ENCODE measurements around the gene SLC17A9.

The SLC17A9 gene

DNA sequence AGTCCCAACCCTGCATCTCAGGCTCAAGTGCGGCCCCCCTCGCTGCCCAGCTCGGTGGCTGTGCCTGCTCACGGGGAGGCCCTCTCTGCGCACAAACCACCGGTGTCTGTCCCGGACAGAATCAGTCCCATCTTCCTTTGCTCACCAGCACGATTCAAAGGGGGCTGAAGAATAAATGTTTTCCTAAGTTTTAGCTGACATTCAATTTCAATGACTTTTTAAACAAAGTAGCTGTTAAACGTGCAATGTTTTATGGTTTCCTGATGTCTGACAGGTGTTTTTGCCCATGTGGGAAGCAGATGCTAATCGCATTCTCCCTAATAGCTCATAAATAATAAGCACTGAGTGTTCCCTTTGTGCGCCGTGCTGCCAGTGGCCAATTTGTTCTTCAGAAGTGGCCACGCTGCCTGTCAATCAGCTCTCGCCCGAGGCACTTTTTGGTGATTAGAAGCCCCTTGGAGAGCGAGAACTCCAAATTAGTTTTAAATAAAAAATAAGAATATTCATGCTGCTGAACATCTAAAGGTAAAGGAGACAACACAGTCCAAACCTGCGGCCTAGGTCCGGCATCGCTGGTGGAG is 28.0 kb downstream of the SLC17A9 start:
- Histone ChIP-seq H3K36me3 (ENCODE audit: insufficient read depth, low read length) (no peaks in the 10 kb centered on the region), H2AFZ (ENCODE audit: low read length, unreplicated experiment) (no peak overlapping the region), H3K27me3 (ENCODE audit: insufficient read depth, low read length) (peaks cover 76% of the 10 kb centered on the region), H3K27ac (ENCODE audit: low read depth, low read length) (no peak overlapping the region), H3K4me3 (ENCODE audit: low read depth, low read length) (no peak overlapping the region), H3K4me1 (ENCODE audit: control insufficient read depth, insufficient read depth, low read length, unreplicated experiment) (no peaks in the 10 kb centered on the region), H3K79me2 (ENCODE audit: control insufficient read depth, insufficient read depth, low read length, unreplicated experiment) (no peaks in the 10 kb centered on the region)

DNA sequence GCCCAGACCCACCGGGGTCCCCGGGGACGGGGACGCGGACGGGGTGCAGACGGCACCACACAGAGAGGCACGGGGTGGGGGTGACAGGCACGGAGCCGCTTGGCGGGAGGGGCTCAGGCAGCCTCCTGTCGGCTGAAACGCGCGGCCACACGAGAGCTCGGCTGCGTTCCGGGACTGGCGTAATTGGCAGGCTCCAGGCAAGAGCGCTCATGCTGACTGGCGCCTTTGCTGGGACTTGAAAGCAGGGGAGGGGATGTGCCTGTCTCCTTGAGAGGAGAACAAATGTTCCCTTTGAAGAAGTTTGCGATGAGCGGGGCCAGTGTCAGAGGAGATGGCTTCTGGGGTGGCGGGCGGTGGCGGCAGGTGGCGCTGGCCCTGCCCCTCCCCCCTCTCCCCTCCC is 28.5 kb downstream of the SLC17A9 start:
- H3K4me1 ChIP-seq (ENCODE audit: control insufficient read depth, insufficient read depth, low read length, unreplicated experiment) = no peaks in the 10 kb centered on the region
- peaks cover 74% of the 10 kb centered on the region for H3K27me3 ChIP-seq (ENCODE audit: insufficient read depth, low read length)
- H3K27ac ChIP-seq (ENCODE audit: low read depth, low read length) = no peak overlapping the region
- H3K79me2 ChIP-seq (ENCODE audit: control insufficient read depth, insufficient read depth, low read length, unreplicated experiment) = no peaks in the 10 kb centered on the region
- no peak overlapping the region for H2AFZ ChIP-seq (ENCODE audit: low read length, unreplicated experiment)
- no peaks in the 10 kb centered on the region for H3K36me3 ChIP-seq (ENCODE audit: insufficient read depth, low read length)
- H3K4me3 ChIP-seq (ENCODE audit: low read depth, low read length) = no peak overlapping the region

DNA sequence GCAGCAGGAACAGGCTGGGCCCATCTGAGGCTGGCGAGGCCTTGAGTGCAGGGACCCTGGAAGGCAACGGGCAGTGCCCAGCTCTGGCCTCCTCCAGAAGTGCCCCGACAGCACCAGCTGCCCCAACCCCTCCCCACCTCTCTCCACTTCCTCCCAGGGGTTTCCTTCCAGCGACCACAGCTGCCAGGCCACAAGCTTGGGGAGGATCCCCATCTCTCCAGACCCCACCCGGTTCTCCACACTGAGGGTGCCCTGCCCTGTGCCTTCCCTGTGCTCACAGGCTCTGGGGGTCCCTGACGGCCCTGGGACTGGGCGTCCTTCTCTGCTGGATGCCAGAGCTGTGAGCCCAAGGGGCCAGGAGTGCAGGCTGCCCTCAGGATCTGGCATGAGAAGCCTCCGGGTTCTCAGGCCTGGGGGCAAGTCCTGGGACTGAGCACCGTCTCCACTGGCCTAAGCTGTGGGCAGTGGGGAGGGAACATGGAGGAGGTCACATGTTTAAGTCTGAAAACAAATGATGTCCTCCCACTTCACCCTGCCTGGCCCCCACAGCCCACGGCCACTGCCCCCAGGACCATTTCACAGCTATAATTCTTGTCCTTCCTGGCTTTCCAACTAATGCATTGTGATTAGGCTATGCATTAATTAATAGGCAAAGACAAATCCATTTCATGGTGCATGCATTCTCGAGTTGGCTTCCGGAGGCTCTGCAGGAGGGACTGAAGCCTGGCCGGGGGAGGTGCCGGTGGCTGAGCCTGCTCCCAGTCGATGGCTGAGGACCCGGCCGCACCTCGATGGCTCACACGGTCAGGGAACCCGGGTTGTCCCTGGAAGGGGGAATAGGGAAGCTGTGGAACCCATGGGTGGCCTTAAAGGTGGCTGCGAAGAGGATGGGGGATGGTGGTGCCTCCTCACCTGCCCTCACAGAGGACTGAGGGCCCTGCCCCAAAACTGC is 29.9 kb downstream of the SLC17A9 start:
- no peak overlapping the region for H2AFZ ChIP-seq (ENCODE audit: low read length, unreplicated experiment)
- peaks cover 70% of the 10 kb centered on the region for H3K27me3 ChIP-seq (ENCODE audit: insufficient read depth, low read length)
- H3K36me3 ChIP-seq (ENCODE audit: insufficient read depth, low read length) = no peaks in the 10 kb centered on the region
- H3K27ac ChIP-seq (ENCODE audit: low read depth, low read length) = no peak overlapping the region
- H3K4me1 ChIP-seq (ENCODE audit: control insufficient read depth, insufficient read depth, low read length, unreplicated experiment) = no peaks in the 10 kb centered on the region
- H3K4me3 ChIP-seq (ENCODE audit: low read depth, low read length) = no peak overlapping the region
- no peaks in the 10 kb centered on the region for H3K79me2 ChIP-seq (ENCODE audit: control insufficient read depth, insufficient read depth, low read length, unreplicated experiment)

DNA sequence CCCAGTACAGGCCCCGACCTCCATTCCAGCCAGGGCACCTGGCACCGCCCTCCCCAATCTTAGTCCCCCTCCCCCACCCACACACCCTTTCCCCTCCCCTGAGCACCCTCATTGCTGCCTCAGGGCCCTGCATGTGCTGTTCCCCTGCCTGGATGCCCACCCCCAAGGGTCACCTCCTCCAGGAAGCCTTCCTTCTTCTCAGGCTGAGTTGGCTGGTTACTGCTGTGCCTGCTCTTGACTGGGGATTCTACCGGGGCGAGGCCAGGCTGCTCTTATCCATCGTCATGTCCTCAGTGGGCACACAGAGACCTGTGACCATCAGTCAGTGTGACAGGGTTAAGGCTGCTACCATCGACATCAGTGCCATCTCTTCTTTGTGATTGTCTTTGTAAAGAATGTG is 30.7 kb downstream of the SLC17A9 start:
- H3K4me1 ChIP-seq (ENCODE audit: control insufficient read depth, insufficient read depth, low read length, unreplicated experiment) = no peaks in the 10 kb centered on the region
- H3K27ac ChIP-seq (ENCODE audit: low read depth, low read length) = no peak overlapping the region
- H3K79me2 ChIP-seq (ENCODE audit: control insufficient read depth, insufficient read depth, low read length, unreplicated experiment) = no peaks in the 10 kb centered on the region
- H3K27me3 ChIP-seq (ENCODE audit: insufficient read depth, low read length) = peaks cover 65% of the 10 kb centered on the region
- no peak overlapping the region for H3K4me3 ChIP-seq (ENCODE audit: low read depth, low read length)
- H3K36me3 ChIP-seq (ENCODE audit: insufficient read depth, low read length) = no peaks in the 10 kb centered on the region
- H2AFZ ChIP-seq (ENCODE audit: low read length, unreplicated experiment) = no peak overlapping the region

DNA sequence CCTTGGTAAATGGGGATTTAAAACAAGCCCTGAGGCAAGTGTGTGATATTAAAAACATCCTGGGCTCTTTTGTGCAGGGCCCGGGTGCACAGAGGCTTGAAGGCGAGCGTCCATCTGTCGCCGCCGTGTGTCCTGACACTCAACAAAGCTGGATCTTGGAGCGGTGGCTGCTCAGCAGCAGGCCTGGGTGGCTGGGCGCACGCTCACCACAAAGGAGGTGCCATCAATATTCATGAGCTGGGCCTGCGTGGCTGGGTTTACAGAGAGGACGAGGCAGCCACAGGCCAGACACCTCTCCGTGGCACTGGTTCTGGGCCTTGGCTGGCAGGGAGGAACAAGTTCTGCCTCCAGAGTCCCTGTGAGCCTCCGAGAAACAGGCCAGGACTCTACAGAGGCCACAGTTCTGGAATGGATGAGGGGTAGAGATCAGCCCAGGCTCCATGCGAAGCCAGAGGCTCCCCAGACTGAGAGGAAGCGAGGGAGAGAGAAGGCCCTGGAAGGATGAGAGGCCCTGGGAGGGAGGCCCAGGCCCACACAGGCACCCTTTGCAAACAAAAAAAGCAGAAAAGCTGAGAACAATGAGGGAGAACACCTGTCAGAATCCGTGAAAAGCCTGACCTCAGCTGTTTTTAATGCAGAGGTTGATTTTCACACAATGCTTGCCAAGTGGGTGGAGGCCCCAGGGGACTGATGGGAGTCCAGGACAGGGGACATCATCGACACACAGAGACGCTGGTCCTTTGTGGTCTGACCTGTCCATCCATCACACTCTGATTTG is 32.3 kb downstream of the SLC17A9 start:
- no peaks in the 10 kb centered on the region for H3K79me2 ChIP-seq (ENCODE audit: control insufficient read depth, insufficient read depth, low read length, unreplicated experiment)
- H3K4me1 ChIP-seq (ENCODE audit: control insufficient read depth, insufficient read depth, low read length, unreplicated experiment) = no peaks in the 10 kb centered on the region
- peaks cover 54% of the 10 kb centered on the region for H3K27me3 ChIP-seq (ENCODE audit: insufficient read depth, low read length)
- H2AFZ ChIP-seq (ENCODE audit: low read length, unreplicated experiment) = no peak overlapping the region
- no peaks in the 10 kb centered on the region for H3K36me3 ChIP-seq (ENCODE audit: insufficient read depth, low read length)
- H3K27ac ChIP-seq (ENCODE audit: low read depth, low read length) = no peak overlapping the region
- no peak overlapping the region for H3K4me3 ChIP-seq (ENCODE audit: low read depth, low read length)

DNA sequence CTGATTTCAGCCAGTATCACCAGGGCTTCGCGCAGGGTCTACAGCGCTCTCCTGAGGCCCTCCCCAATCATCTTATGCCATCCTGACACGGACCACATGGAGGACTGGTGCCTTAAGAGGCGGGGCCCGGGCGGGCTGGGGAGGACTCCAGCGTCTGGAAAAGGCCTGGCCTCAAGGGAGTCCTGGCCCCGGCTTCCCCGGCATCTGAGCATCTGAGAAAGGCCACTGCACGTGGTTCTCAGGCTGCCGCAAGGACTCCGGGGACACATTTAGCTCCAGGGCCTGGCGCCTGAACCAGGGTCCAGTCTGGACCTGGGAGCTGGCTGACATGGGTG is 32.9 kb downstream of the SLC17A9 start:
- Histone ChIP-seq H3K36me3 (ENCODE audit: insufficient read depth, low read length) (no peaks in the 10 kb centered on the region), H3K79me2 (ENCODE audit: control insufficient read depth, insufficient read depth, low read length, unreplicated experiment) (no peaks in the 10 kb centered on the region), H3K4me1 (ENCODE audit: control insufficient read depth, insufficient read depth, low read length, unreplicated experiment) (no peaks in the 10 kb centered on the region), H3K27ac (ENCODE audit: low read depth, low read length) (no peak overlapping the region), H3K27me3 (ENCODE audit: insufficient read depth, low read length) (peaks cover 48% of the 10 kb centered on the region), H3K4me3 (ENCODE audit: low read depth, low read length) (no peak overlapping the region), H2AFZ (ENCODE audit: low read length, unreplicated experiment) (no peak overlapping the region)

DNA sequence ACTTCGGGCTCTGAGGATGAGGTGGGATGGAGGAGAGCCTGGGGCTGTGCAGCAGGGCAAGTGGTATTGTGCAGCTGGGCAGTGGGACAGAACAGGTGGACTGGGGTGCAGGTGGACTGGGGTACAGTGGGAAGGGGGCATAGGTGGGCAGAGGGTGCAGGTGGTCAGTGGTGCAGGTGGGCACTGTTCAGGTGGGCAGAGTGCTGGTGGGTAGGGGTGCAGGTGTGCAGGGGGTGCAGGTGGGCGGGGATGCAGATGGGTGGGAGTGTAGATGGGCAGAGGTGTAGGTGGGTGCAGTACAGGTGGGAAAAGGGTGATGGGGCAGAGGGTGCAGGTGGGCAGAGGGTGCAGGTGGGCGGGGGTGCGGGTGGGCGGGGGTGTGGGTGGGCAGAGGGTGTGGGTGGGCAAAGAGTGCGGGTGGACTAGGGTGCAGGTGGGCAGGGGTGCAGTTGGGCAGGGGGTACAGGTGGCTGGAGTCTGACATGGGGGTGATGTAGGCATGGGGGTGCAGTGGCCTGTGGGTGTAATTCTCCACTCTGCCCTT is 33.8 kb downstream of the SLC17A9 start:
- Histone ChIP-seq H3K4me1 (ENCODE audit: control insufficient read depth, insufficient read depth, low read length, unreplicated experiment) (no peaks in the 10 kb centered on the region), H3K36me3 (ENCODE audit: insufficient read depth, low read length) (no peaks in the 10 kb centered on the region), H2AFZ (ENCODE audit: low read length, unreplicated experiment) (no peak overlapping the region), H3K4me3 (ENCODE audit: low read depth, low read length) (no peak overlapping the region), H3K27me3 (ENCODE audit: insufficient read depth, low read length) (peaks cover 46% of the 10 kb centered on the region), H3K27ac (ENCODE audit: low read depth, low read length) (no peak overlapping the region), H3K79me2 (ENCODE audit: control insufficient read depth, insufficient read depth, low read length, unreplicated experiment) (no peaks in the 10 kb centered on the region)

DNA sequence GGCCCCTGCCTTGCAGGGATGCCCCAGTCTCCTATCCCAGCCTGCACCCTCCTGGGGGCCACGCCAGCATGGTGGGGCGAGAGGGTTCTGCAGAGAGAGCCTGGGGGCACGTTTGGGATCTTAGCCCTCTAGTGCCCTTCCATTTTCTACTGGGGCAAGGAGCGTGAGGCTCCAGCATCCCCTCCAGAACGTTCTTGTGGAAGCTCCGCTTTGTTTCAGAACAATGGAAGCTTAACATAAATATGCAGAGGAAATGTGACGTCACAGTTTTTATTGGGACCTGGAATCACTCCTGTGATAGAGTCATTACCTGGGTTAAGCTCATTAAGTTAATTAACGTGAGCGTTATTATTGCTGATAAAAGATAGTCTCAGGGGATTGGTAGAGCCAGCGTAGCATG is 34.6 kb downstream of the SLC17A9 start:
- Histone ChIP-seq H3K36me3 (ENCODE audit: insufficient read depth, low read length) (no peaks in the 10 kb centered on the region), H3K27me3 (ENCODE audit: insufficient read depth, low read length) (peaks cover 42% of the 10 kb centered on the region), H3K79me2 (ENCODE audit: control insufficient read depth, insufficient read depth, low read length, unreplicated experiment) (no peaks in the 10 kb centered on the region), H3K4me1 (ENCODE audit: control insufficient read depth, insufficient read depth, low read length, unreplicated experiment) (no peaks in the 10 kb centered on the region), H2AFZ (ENCODE audit: low read length, unreplicated experiment) (no peak overlapping the region), H3K4me3 (ENCODE audit: low read depth, low read length) (no peak overlapping the region), H3K27ac (ENCODE audit: low read depth, low read length) (no peak overlapping the region)

DNA sequence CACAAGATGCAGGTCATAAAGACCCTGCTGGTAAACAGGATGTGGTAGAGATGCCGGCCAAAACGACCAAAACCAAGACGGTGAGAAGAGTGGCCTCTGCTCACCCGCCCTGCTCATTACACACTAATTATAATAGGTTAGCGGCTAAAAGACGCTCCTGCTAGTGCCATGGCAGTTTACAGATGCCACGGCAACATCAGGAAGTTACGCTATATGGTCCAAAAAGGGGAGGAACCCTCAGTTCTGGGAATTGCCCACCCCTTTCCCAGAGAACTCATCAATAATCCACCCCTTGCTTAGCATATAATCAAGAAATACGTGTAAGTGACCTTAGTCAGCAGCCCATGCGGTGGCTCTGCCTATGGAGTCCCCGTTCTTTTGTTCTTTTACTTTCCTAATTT is 36.7 kb downstream of the SLC17A9 start:
- Histone ChIP-seq H3K4me3 (ENCODE audit: low read depth, low read length) (no peak overlapping the region), H3K27ac (ENCODE audit: low read depth, low read length) (no peak overlapping the region), H3K79me2 (ENCODE audit: control insufficient read depth, insufficient read depth, low read length, unreplicated experiment) (no peaks in the 10 kb centered on the region), H2AFZ (ENCODE audit: low read length, unreplicated experiment) (no peak overlapping the region), H3K4me1 (ENCODE audit: control insufficient read depth, insufficient read depth, low read length, unreplicated experiment) (no peaks in the 10 kb centered on the region), H3K36me3 (ENCODE audit: insufficient read depth, low read length) (no peaks in the 10 kb centered on the region), H3K27me3 (ENCODE audit: insufficient read depth, low read length) (peaks cover 43% of the 10 kb centered on the region)

DNA sequence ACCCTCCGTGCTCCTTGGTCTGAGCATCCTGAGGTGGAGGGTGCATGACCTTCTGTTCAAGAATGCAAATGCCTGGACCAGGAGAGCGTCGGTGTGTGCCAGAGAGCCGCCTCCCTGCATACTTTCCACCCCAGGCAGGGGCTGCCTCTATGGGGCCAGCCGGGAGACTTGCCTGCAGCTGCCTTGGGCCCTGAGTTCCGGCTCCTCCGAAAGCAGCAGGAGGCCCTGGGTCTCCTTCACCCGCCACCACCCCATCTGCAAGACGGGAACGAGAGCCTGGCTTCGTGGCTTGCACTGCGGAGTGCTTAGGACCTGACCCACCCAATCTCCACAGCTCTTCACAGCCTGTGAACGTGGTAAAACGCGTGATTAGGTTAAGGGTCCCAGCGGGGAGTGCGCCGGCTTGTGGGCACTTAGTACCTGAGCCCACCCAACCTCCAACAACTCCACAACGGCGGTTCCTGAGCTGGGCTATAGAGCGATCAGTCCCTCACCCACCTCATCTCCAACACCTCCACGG is 37.9 kb downstream of the SLC17A9 start:
- H2AFZ ChIP-seq (ENCODE audit: low read length, unreplicated experiment) = no peak overlapping the region
- no peak overlapping the region for H3K27ac ChIP-seq (ENCODE audit: low read depth, low read length)
- H3K27me3 ChIP-seq (ENCODE audit: insufficient read depth, low read length) = peaks cover 45% of the 10 kb centered on the region
- H3K36me3 ChIP-seq (ENCODE audit: insufficient read depth, low read length) = no peaks in the 10 kb centered on the region
- no peak overlapping the region for H3K4me3 ChIP-seq (ENCODE audit: low read depth, low read length)
- H3K79me2 ChIP-seq (ENCODE audit: control insufficient read depth, insufficient read depth, low read length, unreplicated experiment) = no peaks in the 10 kb centered on the region
- H3K4me1 ChIP-seq (ENCODE audit: control insufficient read depth, insufficient read depth, low read length, unreplicated experiment) = no peaks in the 10 kb centered on the region
